IMR-90 (cell line): ENCODE results near the gene CYB561A3. TPM values are rescaled to one million over a fixed set of nuclear protein-coding genes. Genes with fewer than 3 reads are reported as not detected.

Experiments used
- polyA plus RNA-seq, 3 experiments: library from polyadenylated mRNA; depleted of rRNA; stranded (reverse); fragments of >200 nt; gene quantifications; 2 replicates each; pipeline ENCODE4 v1.2.3, GENCODE V29; 2012; ENCODE audit warnings: low replicate concordance in 1 of 3
- total RNA-seq: library from RNA; depleted of rRNA; stranded (reverse); fragments of >200 nt; gene quantifications from 2 replicates; pipeline ENCODE4 v1.2.3, GENCODE V29; 2012; rRNA removed

CYB561A3 gene
- total and polyA plus RNA-seq, 2 of the 4 experiments (the other 2 are of a cell fraction): 13.6 to 39.2 TPM

Other genes starting within 250 kb of the CYB561A3 start
- gene VPS37C, start 200.5 kb downstream of the CYB561A3 start, total RNA-seq: 3.2 and 3.6 TPM in 2 replicates
- 13.2 and 14.1 TPM in 2 replicates for gene VPS37C, start 200.5 kb downstream of the CYB561A3 start, polyA plus RNA-seq (2012; rRNA removed)
- 0.18 TPM in 1 of 2 replicates, not detected in the other for gene PGA3, start 158.4 kb downstream of the CYB561A3 start, total RNA-seq
- not detected in 2 replicates for gene PGA3, start 158.4 kb downstream of the CYB561A3 start, polyA plus RNA-seq (2012; rRNA removed)
- not detected in 2 replicates for gene PGA4, start 139.5 kb downstream of the CYB561A3 start, total RNA-seq
- gene PGA4, start 139.5 kb downstream of the CYB561A3 start, polyA plus RNA-seq (2012; rRNA removed): not detected in 2 replicates
- gene PGA5, start 120.7 kb downstream of the CYB561A3 start, total RNA-seq: not detected in 2 replicates
- gene PGA5, start 120.7 kb downstream of the CYB561A3 start, polyA plus RNA-seq (2012; rRNA removed): 0.17 TPM in 1 of 2 replicates, not detected in the other
- under 0.01 and 0.28 TPM in 2 replicates for gene VWCE, start 66.6 kb downstream of the CYB561A3 start, total RNA-seq
- 1.1 and 1.7 TPM in 2 replicates for gene VWCE, start 66.6 kb downstream of the CYB561A3 start, polyA plus RNA-seq (2012; rRNA removed)
- 372 and 412 TPM in 2 replicates for gene DDB1, start 28.8 kb downstream of the CYB561A3 start, total RNA-seq
- 208 and 221 TPM in 2 replicates for gene DDB1, start 28.8 kb downstream of the CYB561A3 start, polyA plus RNA-seq (2012; rRNA removed)
- gene TKFC, start 28.7 kb downstream of the CYB561A3 start, total RNA-seq: 8.9 and 10.4 TPM in 2 replicates
- gene TKFC, start 28.7 kb downstream of the CYB561A3 start, polyA plus RNA-seq (2012; rRNA removed): 30.8 and 33.3 TPM in 2 replicates
- 16.7 and 16.8 TPM in 2 replicates for gene TMEM138, start 492 bp upstream of the CYB561A3 start, total RNA-seq
- 53.2 and 55.9 TPM in 2 replicates for gene TMEM138, start 492 bp upstream of the CYB561A3 start, polyA plus RNA-seq (2012; rRNA removed)
- gene TMEM216, start 30.7 kb upstream of the CYB561A3 start, total RNA-seq: 10.0 TPM in 2 replicates
- gene TMEM216, start 30.7 kb upstream of the CYB561A3 start, polyA plus RNA-seq (2012; rRNA removed): 16.5 and 17.2 TPM in 2 replicates
- 9.5 and 10.3 TPM in 2 replicates for gene CPSF7, start 68.1 kb upstream of the CYB561A3 start, total RNA-seq
- gene CPSF7, start 68.1 kb upstream of the CYB561A3 start, polyA plus RNA-seq (2012; rRNA removed): 55.2 and 68.8 TPM in 2 replicates
- 34.7 and 50.4 TPM in 2 replicates for gene SDHAF2, start 68.2 kb upstream of the CYB561A3 start, total RNA-seq
- 91.1 and 91.5 TPM in 2 replicates for gene SDHAF2, start 68.2 kb upstream of the CYB561A3 start, polyA plus RNA-seq (2012; rRNA removed)
- gene LRRC10B, start 146.9 kb upstream of the CYB561A3 start, total RNA-seq: not detected in 2 replicates
- gene LRRC10B, start 146.9 kb upstream of the CYB561A3 start, polyA plus RNA-seq (2012; rRNA removed): not detected in 2 replicates
- under 0.01 TPM in 1 of 2 replicates, not detected in the other for gene SYT7, start 219.2 kb upstream of the CYB561A3 start, total RNA-seq
- 0.19 and 0.26 TPM in 2 replicates for gene SYT7, start 219.2 kb upstream of the CYB561A3 start, polyA plus RNA-seq (2012; rRNA removed)